DOHH2 (cell line): ENCODE measurements around the gene CALHM1.

ENCODE experiments used
- H3F3A ChIP-seq: fragments of 200-600 bp; sonication (generic), shearing (Covaris generic); 2 replicates; pipeline ENCODE4 v1.6.0; 2016; ENCODE audit warnings: antibody characterized with exemption, mild to moderate bottlenecking; ENCODE audit not compliant: control insufficient read depth, insufficient read depth
- H3K27ac ChIP-seq: fragments of 200-600 bp; sonication (generic); 2 replicates; pipeline ENCODE4 v1.5.1; 2014; ENCODE audit warnings: low read depth, mild to moderate bottlenecking, low read length, moderate library complexity
- H3K27me3 ChIP-seq: fragments of 200-600 bp; sonication (generic); 2 replicates; pipeline ENCODE4 v1.6.1; 2014; ENCODE audit warnings: mild to moderate bottlenecking, low read length, mixed read lengths; ENCODE audit not compliant: control insufficient read depth
- H3K36me3 ChIP-seq: fragments of 200-600 bp; sonication (generic); 2 replicates; pipeline ENCODE4 v1.6.1; 2014; ENCODE audit warnings: mild to moderate bottlenecking, low read length, moderate library complexity, mixed read lengths; ENCODE audit not compliant: control insufficient read depth
- H3K4me1 ChIP-seq: fragments of 200-600 bp; sonication (generic); 2 replicates; pipeline ENCODE4 v1.6.1; 2014; ENCODE audit warnings: mild to moderate bottlenecking, low read length, mixed read lengths; ENCODE audit not compliant: control insufficient read depth
- H3K4me2 ChIP-seq: fragments of 200-600 bp; sonication (generic); 2 replicates; pipeline ENCODE4 v1.6.0; 2014; ENCODE audit warnings: mild to moderate bottlenecking, low read length, moderate library complexity
- H3K4me3 ChIP-seq: fragments of 200-600 bp; sonication (generic); 2 replicates; pipeline ENCODE4 v1.5.1; 2014; ENCODE audit warnings: mild to moderate bottlenecking, low read length, mixed read lengths
- H3K79me2 ChIP-seq: fragments of 200-600 bp; sonication (generic); 2 replicates; pipeline ENCODE4 v1.6.1; 2014; ENCODE audit warnings: mild to moderate bottlenecking, low read length, mixed read lengths; ENCODE audit not compliant: control insufficient read depth
- H3K9me2 ChIP-seq: fragments of 200-600 bp; sonication (generic); replicated peaks from 2 replicates; pipeline ENCODE4 v1.6.1; 2014; ENCODE audit warnings: mild to moderate bottlenecking, low read length, mixed read lengths; ENCODE audit not compliant: control insufficient read depth
- H3K9me3 ChIP-seq: fragments of 200-600 bp; sonication (generic); 2 replicates; pipeline ENCODE4 v1.6.1; 2014; ENCODE audit warnings: antibody characterized with exemption, low read length, mixed read lengths; ENCODE audit not compliant: control insufficient read depth, insufficient read depth
- H4K20me1 ChIP-seq: fragments of 200-600 bp; sonication (generic); 2 replicates; pipeline ENCODE4 v1.6.0; 2014; ENCODE audit warnings: low read depth, mild to moderate bottlenecking, antibody characterized with exemption, low read length, moderate library complexity; ENCODE audit not compliant: control insufficient read depth, insufficient read depth
- CTCF ChIP-seq: fragments of 200-600 bp; sonication (generic); IDR thresholded peaks from one replicate; pipeline ENCODE4 v1.5.1; 2014; ENCODE audit warnings: antibody characterized with exemption, mild to moderate bottlenecking, low read depth, low read length; ENCODE audit not compliant: poor library complexity, severe bottlenecking
- EZH2phosphoT487 ChIP-seq: fragments of 200-600 bp; sonication (generic); IDR thresholded peaks from 2 replicates; pipeline ENCODE4 v1.6.1; 2017; ENCODE audit warnings: borderline replicate concordance, mild to moderate bottlenecking, antibody characterized with exemption, low read length, moderate library complexity, mixed read lengths

CALHM1 gene

GRCh38 chr10:103493362-103493915 lies 34.7 kb upstream of the CALHM1 start, which contains the start of gene NEURL1:
TSS of gene NEURL1 (plus strand) at chr10:103493705. CDS start at chr10:103494388, 683 bp downstream.
- H3F3A ChIP-seq: no peaks in the 10 kb centered on the region
- no peaks in the 10 kb centered on the region for H3K9me2 ChIP-seq
- H3K4me1 ChIP-seq: peaks cover 18% of the 10 kb centered on the region
- no peaks in the 10 kb centered on the region for H3K9me3 ChIP-seq
- H3K27ac ChIP-seq: no peak within 1 kb of the TSS
- peak within 1 kb of the TSS; percentile 70 for H3K4me2 ChIP-seq
- no peaks in the 10 kb centered on the region for H3K79me2 ChIP-seq
- H3K36me3 ChIP-seq: no peaks in the 10 kb centered on the region
- H3K27me3 ChIP-seq: peaks cover 55% of the 10 kb centered on the region
- H4K20me1 ChIP-seq: no peaks in the 10 kb centered on the region
- TF ChIP-seq EZH2phosphoT487 (peak; percentile 83), CTCF (no peak)
- peak within 1 kb of the TSS; percentile 61 for H3K4me3 ChIP-seq

- H3K4me2 ChIP-seq: peak overlapping the region; percentile 70; the same call in 1 of the 2 replicates
- H3K36me3 ChIP-seq: no peaks in the 10 kb centered on the region
- H3K4me3 ChIP-seq: no peak overlapping the region; the same call in 1 of the 2 replicates
- H3F3A ChIP-seq: no peaks in the 10 kb centered on the region
- no peaks in the 10 kb centered on the region for H4K20me1 ChIP-seq
- no peaks in the 10 kb centered on the region for H3K79me2 ChIP-seq
- H3K9me3 ChIP-seq: no peaks in the 10 kb centered on the region
- H3K27me3 ChIP-seq: peaks cover 55% of the 10 kb centered on the region
- no peaks in the 10 kb centered on the region for H3K9me2 ChIP-seq
- H3K27ac ChIP-seq: no peak overlapping the region
- peaks cover 18% of the 10 kb centered on the region for H3K4me1 ChIP-seq
- TF ChIP-seq EZH2phosphoT487 (no peak), CTCF (no peak)
Observed at GRCh38 chr10:103492655-103493261, 34.1 kb upstream of the CALHM1 start.

GRCh38 chr10:103491729-103492364 lies 33.1 kb upstream of the CALHM1 start:
- Histone ChIP-seq H3K4me2 (no peak overlapping the region), H3F3A (no peaks in the 10 kb centered on the region), H3K9me3 (no peaks in the 10 kb centered on the region), H3K4me1 (peaks cover 18% of the 10 kb centered on the region), H3K27ac (no peak overlapping the region), H3K9me2 (no peaks in the 10 kb centered on the region), H3K4me3 (no peak overlapping the region), H3K36me3 (no peaks in the 10 kb centered on the region), H3K79me2 (no peaks in the 10 kb centered on the region), H3K27me3 (peaks cover 47% of the 10 kb centered on the region), H4K20me1 (no peaks in the 10 kb centered on the region)
- TF ChIP-seq CTCF: no peak
- TF ChIP-seq EZH2phosphoT487: no peak
